IMR-90 (cell line): ENCODE results near the gene SNAPC4.

ENCODE experiments used
- POLR2A ChIP-seq: IDR thresholded peaks from 2 replicates; pipeline ENCODE4 v1.6.1; 2012; ENCODE audit warnings: mild to moderate bottlenecking, low read depth, low read length
- RCOR1 ChIP-seq: IDR thresholded peaks from 2 replicates; pipeline ENCODE4 v1.6.1; 2012; ENCODE audit warnings: mild to moderate bottlenecking, low read length, improper control_type of control experiment; ENCODE audit not compliant: insufficient replicate concordance
- TF ChIP-seq, protein P1 (sequence below): conservative IDR thresholded peaks from 2 replicates; pipeline ENCODE4 v1.5.1; 2012; ENCODE audit warnings: mild to moderate bottlenecking, low read depth, low read length, improper control_type of control experiment

GRCh38 chr9:136424750-136425362 is 24.9 kb upstream of the SNAPC4 start:
- no peak for TF ChIP-seq RCOR1
- TF ChIP-seq, protein P1, sequence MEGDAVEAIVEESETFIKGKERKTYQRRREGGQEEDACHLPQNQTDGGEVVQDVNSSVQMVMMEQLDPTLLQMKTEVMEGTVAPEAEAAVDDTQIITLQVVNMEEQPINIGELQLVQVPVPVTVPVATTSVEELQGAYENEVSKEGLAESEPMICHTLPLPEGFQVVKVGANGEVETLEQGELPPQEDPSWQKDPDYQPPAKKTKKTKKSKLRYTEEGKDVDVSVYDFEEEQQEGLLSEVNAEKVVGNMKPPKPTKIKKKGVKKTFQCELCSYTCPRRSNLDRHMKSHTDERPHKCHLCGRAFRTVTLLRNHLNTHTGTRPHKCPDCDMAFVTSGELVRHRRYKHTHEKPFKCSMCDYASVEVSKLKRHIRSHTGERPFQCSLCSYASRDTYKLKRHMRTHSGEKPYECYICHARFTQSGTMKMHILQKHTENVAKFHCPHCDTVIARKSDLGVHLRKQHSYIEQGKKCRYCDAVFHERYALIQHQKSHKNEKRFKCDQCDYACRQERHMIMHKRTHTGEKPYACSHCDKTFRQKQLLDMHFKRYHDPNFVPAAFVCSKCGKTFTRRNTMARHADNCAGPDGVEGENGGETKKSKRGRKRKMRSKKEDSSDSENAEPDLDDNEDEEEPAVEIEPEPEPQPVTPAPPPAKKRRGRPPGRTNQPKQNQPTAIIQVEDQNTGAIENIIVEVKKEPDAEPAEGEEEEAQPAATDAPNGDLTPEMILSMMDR: no peak
- no peak for TF ChIP-seq POLR2A
